HG03095 (cell line): ENCODE data around the gene NRAP.
A peak's percentile ranks its signal among the peaks of the same experiment; 100 is the strongest.

Experiments used
- ATAC-seq: cut with Tn5 transposase; IDR thresholded peaks from one replicate; pipeline ENCODE4 v1.9.1; 2021; ENCODE audit warnings: moderate library complexity; ENCODE audit not compliant: unreplicated experiment

Gene NRAP

DNA sequence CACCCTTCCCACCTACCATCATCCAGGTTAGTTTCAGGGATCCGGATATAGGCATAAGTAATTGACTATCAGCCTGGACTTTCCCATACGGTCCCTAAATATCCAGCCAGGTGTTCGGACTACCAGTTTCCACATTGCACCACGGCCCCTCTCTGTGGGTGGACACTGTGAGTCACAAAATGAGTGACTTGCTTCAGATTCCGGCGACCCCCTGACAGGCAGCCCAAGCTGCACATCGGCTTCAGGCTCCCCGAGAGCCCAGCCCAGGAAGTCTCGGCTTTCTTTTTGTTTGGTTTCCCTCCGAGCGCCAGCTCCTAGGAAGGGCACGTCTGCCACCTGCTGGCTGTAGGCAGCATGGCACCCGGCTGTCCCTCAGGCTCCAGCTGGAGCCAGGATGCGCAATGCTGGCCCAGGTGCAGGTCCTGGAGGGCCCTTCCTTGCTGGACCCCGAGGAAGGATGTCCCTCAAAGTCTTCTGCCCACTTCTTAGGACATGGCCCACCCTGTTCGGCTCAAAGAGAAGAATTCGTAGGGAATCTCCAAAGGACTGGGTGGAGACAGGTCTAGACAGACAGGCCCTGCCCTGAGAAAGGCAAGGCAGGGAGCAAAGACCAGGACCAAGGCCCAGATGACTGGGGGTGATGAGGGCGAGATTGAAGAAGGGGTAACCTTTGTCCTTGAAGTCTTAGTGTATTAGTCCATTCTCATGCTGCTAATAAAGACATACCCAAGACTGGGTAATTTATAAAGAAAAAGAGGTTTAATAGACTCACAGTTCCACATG, 100.3 kb downstream of the NRAP start:
- ATAC-seq, result peak; percentile 97

GRCh38 chr10:113562704-113563103, 101.1 kb downstream of the NRAP start:
- ATAC-seq, result no peak

GRCh38 chr10:113562069-113562468, 101.8 kb downstream of the NRAP start:
- no peak for ATAC-seq

GRCh38 chr10:113561214-113561613, 102.6 kb downstream of the NRAP start:
- no peak for ATAC-seq

GRCh38 chr10:113560071-113560470, 103.8 kb downstream of the NRAP start:
- ATAC-seq, result no peak

DNA sequence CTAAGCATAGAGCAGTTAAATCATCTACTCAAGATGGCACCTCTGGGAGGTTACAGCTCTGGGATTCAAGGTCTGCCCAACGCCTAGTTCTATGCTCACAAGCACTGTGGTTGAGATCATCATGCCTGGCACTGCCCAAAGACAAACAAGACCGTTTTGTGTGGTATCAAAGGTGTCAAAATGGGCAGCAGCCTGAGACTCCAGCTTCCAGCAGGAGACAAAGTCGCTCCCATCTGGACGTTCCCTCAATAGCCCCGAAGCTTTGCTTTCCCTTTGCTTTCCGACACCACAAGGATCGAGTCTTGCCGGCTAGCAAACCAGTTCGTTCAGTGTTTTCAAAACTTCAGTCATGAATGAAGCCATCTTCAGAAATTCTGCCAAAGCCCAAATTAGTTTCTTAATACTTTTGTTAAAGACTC, 105.9 kb downstream of the NRAP start:
- no peak for ATAC-seq

GRCh38 chr10:113557424-113557862, 106.4 kb downstream of the NRAP start:
- ATAC-seq, result no peak

- no peak for ATAC-seq
Measured at GRCh38 chr10:113555751-113556150, 108.1 kb downstream of the NRAP start.

DNA sequence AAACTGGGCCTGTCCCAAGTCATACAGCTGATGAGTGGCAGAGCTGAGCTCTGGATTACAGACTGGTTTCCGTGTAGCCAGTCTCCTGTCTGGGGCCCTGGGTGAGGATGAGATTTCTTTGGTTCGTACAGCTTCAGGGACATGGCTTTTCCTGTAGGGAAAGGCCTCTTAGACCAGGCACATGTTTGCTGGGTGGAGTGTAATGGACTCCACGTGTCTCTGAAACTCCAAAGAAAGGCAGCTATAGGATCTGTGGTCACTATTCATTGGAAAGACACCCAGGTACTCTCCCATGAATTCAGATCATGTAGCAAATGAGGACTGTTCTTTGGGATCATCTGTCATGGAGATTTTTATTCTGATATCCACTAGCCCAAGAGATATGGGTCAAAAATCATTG, 108.6 kb downstream of the NRAP start:
- no peak for ATAC-seq

GRCh38 chr10:113554214-113554613, 109.6 kb downstream of the NRAP start:
- ATAC-seq, result no peak

DNA sequence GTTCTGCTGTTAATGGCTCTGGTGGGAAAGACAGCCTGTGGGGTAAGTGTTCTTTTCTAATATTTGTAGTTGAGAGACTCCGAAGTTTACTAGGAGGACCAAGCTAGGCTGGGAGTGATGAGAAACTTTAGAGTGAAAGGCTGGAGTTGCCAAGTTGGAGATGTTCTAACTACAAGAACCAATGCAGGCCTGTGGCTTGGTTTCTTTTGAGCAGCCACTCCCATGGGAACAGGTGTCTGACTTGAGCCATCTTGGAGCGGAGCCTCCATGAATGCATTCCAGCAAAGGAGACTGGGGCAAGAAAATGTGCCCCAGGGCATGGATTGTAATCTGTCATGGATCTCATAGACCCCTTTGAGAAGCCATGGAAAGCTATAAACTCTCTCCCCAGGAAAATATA, 110.7 kb downstream of the NRAP start:
- ATAC-seq, result no peak

DNA sequence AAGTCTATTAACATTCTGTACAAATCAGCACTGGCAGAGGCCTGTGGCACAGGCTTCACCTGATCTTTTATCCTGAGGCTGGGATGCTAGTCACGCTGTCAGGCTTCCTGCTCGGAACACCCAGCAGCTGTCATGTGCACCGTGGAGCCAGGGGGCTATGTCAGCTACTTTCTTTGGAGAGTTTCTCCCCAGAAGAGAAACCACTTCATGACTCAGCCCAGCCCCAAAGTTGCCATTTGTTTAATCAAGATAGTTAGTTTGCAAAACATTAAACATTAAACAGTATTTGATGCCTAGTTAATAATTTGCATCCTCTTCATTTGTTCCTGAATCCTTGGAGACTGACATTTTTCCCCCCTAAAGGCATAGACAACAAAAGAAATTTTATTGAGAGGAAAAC, 111.1 kb downstream of the NRAP start, which contains the start of gene HABP2:
HABP2 (plus strand) TSS at position 353 of the 400 bp plus-strand sequence. CDS start 69 bp downstream, outside the sequence.
- ATAC-seq, result no peak

DNA sequence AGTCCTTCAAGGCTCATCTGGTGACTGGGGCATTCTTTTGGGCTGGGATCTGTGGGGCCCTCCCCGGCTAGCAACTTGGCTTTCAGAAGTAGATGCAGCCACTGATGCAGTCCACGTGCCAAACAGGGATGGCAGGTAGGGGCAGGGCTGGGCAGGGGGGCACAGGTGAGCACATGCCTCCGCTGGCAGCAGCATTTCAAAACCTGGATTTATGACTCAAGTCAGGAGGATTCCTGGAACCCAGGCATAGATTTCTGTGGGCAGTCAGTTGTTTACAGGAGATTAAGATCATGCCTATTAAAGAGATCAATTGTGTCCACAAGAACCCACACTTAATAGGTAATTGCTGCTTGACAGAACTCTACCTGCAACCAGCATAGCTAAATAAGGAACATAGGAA, 111.8 kb downstream of the NRAP start:
- no peak for ATAC-seq

DNA sequence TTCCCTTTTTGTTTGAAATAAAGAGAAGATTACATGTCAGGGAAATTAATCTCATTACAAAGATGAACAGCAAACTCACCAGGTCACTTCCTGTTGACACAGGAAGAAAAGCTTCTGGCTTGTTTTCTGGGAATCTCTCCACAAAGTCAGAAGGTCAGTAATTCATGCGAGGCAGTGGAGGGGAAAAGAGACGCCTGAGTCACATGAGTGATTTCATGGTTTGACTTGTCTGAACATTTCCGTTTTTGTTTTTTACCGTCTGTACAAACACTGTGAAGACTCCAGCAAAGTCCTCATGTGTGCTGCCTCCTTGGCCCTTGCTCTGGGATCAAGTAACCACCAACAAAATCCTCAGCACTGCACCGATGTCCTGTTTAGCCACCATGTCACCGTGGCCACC, 113.5 kb downstream of the NRAP start:
- no peak for ATAC-seq

DNA sequence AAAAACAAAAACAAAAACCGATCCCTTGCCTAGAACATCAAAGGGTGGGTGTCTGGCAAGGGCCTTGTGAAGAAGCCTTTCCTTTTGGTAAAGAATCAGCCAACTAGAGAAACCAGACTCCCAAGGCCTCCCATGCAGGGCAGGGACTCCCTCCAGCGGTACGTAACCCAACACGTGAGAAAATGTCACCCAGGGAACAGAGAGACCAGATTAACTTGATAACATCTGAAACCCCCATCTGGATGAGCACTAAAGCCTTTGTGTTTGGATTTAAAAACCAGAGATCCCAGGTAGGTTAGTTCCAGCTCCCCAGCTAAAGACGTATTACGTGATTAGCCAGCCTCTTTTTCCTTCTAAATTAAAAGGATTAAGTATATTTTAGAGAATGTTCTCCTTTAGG, 114.0 kb downstream of the NRAP start:
- ATAC-seq, result no peak

DNA sequence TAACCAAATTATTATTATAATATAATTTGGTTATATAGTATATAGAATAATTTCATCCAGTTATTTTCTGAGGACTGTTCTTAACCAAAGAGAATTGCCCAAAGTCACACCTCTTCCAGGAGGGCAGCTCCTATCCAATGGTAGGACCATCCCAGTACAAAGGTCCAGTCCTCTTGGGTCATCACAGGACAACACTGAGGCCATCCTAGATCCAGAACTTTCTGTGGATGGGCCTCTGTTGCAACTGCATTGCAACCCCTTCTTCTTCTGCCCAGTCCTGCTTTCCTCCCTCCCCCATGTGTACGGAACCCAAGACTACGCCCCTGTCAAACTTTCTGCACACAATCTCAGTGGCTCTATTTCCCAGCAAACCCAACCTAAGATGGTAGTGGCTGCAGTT, 116.4 kb downstream of the NRAP start:
- no peak for ATAC-seq

GRCh38 chr10:113544392-113544791, 119.4 kb downstream of the NRAP start:
- ATAC-seq, result no peak

- ATAC-seq, result no peak
Measured at GRCh38 chr10:113543107-113543955, 120.5 kb downstream of the NRAP start.

- ATAC-seq, result no peak
Measured at GRCh38 chr10:113541549-113541927, 122.3 kb downstream of the NRAP start.

GRCh38 chr10:113540845-113541548, 122.8 kb downstream of the NRAP start:
- ATAC-seq, result no peak

DNA sequence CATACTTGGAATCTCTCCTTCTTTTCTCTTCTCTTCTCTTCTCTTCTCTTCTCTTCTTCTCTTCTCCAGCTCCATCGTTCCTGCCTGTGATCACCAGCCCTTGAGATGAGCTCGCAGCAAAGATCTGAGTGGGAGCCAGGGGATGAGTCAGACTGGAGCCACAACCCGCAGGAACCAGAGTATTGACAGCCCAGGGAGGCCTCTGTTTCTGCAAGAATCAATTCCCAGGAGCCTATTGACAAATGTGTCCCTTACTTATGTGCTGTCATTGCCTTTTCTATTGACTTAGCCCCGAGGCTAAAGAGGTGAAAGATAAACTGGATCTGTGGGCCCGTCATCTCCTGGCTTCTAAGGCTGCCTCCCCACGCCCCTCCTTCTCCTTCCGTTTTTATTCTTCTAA, 124.1 kb downstream of the NRAP start:
- ATAC-seq, result no peak
